GM12878 (cell line): ENCODE results near the gene SCGB2B2. TPM values are rescaled to one million over a fixed set of nuclear protein-coding genes. Genes with fewer than 3 reads are reported as not detected.

ENCODE experiments used
- ATAC-seq: fragments of 200-7000 bp; cut with Tn5 transposase; 3 replicates; pipeline ENCODE4 v1.9.1; 2020; ENCODE audit warnings: mild to moderate bottlenecking, moderate library complexity
- BruUV-seq: library from RNA; stranded (reverse); fragments of 400-500 nt; replicated peaks from 2 replicates; lab custom pipeline; 2021; lab: Mats Ljungman, UMichigan
- CTCF ChIA-PET: fragments of 300-600 bp; sonication (Branson Sonifier 250); formaldehyde crosslinking; extraction: SDS; loops from one replicate; lab custom pipeline; 2021; ENCODE audit warnings: inconsistent platforms; lab: Yijun Ruan, JAX
- POLR2A ChIA-PET: fragments of 350-600 bp; formaldehyde crosslinking; extraction: SDS; loops from one replicate; lab custom pipeline; 2021; ENCODE audit warnings: inconsistent platforms; lab: Charles Lee
- RAD21 ChIA-PET: fragments of 300-600 bp; sonication (Branson Sonifier 250); formaldehyde crosslinking; loops from one replicate; lab custom pipeline; 2023; ENCODE audit warnings: antibody characterized with exemption; ENCODE audit not compliant: unreplicated experiment; lab: Charles Lee
- SMC1A ChIA-PET: fragments of 300-600 bp; sonication (Branson Sonifier 250); formaldehyde crosslinking; loops from one replicate; lab custom pipeline; 2023; ENCODE audit not compliant: unreplicated experiment, uncharacterized antibody; lab: Charles Lee
- DNase-seq: peaks from one replicate; pipeline ENCODE4 v3.0.0-alpha.2; 2011; ENCODE audit warnings: low read depth, low spot score
- FAIRE-seq: peaks from 3 replicates; lab custom pipeline; 2011; peaks lifted over from hg19 to GRCh38; lab: Jason Lieb, UNC
- H2AFZ ChIP-seq: 2 replicates; pipeline ENCODE4 v1.6.0; 2011; ENCODE audit warnings: low read depth, low read length, control low read depth; ENCODE audit not compliant: control insufficient read depth
- H3K27ac ChIP-seq: 2 replicates; pipeline ENCODE4 v1.5.1; 2011; ENCODE audit warnings: control low read depth; ENCODE audit not compliant: control insufficient read depth, insufficient read depth
- H3K27me3 ChIP-seq, 2 experiments: replicated peaks in 1 of 2; 2 replicates each; pipeline versions ENCODE4 v1.6.0 to v1.6.1; 2011; ENCODE audit warnings: low read length in 1 of 2; ENCODE audit not compliant: control insufficient read depth in 2 of 2, insufficient read depth in 2 of 2
- H3K36me3 ChIP-seq, 2 experiments: 2 replicates each; pipeline ENCODE4 v1.5.1; 2011; ENCODE audit warnings: low read length in 1 of 2; ENCODE audit not compliant: control insufficient read depth in 2 of 2, insufficient read depth in 2 of 2
- H3K4me1 ChIP-seq: 2 replicates; pipeline ENCODE4 v1.6.1; 2011; ENCODE audit warnings: mild to moderate bottlenecking, low read length, moderate library complexity, mixed read lengths; ENCODE audit not compliant: control insufficient read depth, insufficient read depth
- H3K4me2 ChIP-seq: 2 replicates; pipeline ENCODE4 v1.6.0; 2011; ENCODE audit warnings: control low read depth; ENCODE audit not compliant: control insufficient read depth, insufficient read depth
- H3K4me3 ChIP-seq: fragments of 200-600 bp; sonication (generic); 2 replicates; pipeline ENCODE4 v1.5.1; 2016
- H3K79me2 ChIP-seq: 2 replicates; pipeline ENCODE4 v1.6.0; 2011; ENCODE audit warnings: low read length; ENCODE audit not compliant: control insufficient read depth, insufficient read depth
- H3K9ac ChIP-seq: 2 replicates; pipeline ENCODE4 v1.8.0; 2011; ENCODE audit warnings: low read length, control low read depth, mixed read lengths; ENCODE audit not compliant: control insufficient read depth, insufficient read depth
- H3K9me3 ChIP-seq: replicated peaks from 3 replicates; pipeline ENCODE4 v1.5.1; 2011; ENCODE audit warnings: mild to moderate bottlenecking, low read length; ENCODE audit not compliant: control insufficient read depth, insufficient read depth
- H4K20me1 ChIP-seq: 2 replicates; pipeline ENCODE4 v1.6.0; 2011; ENCODE audit not compliant: control insufficient read depth, insufficient read depth
- ATF7 ChIP-seq: fragments of 450-650 bp; IDR thresholded peaks from 2 replicates; pipeline ENCODE4 v1.6.1; 2016; ENCODE audit warnings: low read depth, mild to moderate bottlenecking
- CBFB ChIP-seq: IDR thresholded peaks from 2 replicates; pipeline ENCODE4 v1.6.1; 2016; ENCODE audit warnings: antibody characterized with exemption, low read depth
- ETV6 ChIP-seq, 2 experiments: fragments of 450-650 bp in 1 of 2; IDR thresholded peaks in 1 of 2; conservative IDR thresholded peaks in 1 of 2; 2 replicates each; pipeline ENCODE4 v1.6.1; 2014; ENCODE audit warnings: antibody characterized with exemption in 1 of 2, borderline replicate concordance in 1 of 2, low read depth in 1 of 2, mild to moderate bottlenecking in 1 of 2, moderate library complexity in 1 of 2
- MTA2 ChIP-seq: fragments of 450-650 bp; IDR thresholded peaks from 2 replicates; pipeline ENCODE4 v1.6.1; 2016; ENCODE audit warnings: low read depth, mild to moderate bottlenecking, moderate library complexity
- MTA3 ChIP-seq: IDR thresholded peaks from 2 replicates; pipeline ENCODE4 v1.6.1; 2012; ENCODE audit warnings: low read length, inconsistent platforms, borderline replicate concordance
- RAD21 ChIP-seq: IDR thresholded peaks from 2 replicates; pipeline ENCODE4 v1.6.1; 2011; ENCODE audit warnings: mild to moderate bottlenecking, low read depth, low read length, moderate library complexity; ENCODE audit not compliant: insufficient read depth
- RBBP5 ChIP-seq: fragments of 200-600 bp; sonication (generic); conservative IDR thresholded peaks from 2 replicates; pipeline ENCODE4 v1.6.1; 2016
- SREBF1 ChIP-seq: IDR thresholded peaks from 2 replicates; pipeline ENCODE4 v1.6.1; 2012; ENCODE audit warnings: mild to moderate bottlenecking, low read length
- ZNF207 ChIP-seq: fragments of 450-650 bp; IDR thresholded peaks from 2 replicates; pipeline ENCODE4 v1.6.1; 2014; ENCODE audit warnings: antibody characterized with exemption, mild to moderate bottlenecking, borderline replicate concordance
- ZNF622 ChIP-seq: fragments of 450-650 bp; IDR thresholded peaks from 2 replicates; pipeline ENCODE4 v1.6.1; 2017; ENCODE audit warnings: mild to moderate bottlenecking, inconsistent platforms
- WGBS: methylation state at CpG from one replicate; pipeline ENCODE4 v1.1.6; 2016; ENCODE audit warnings: low lambda C conversion rate; ENCODE audit not compliant: insufficient replicate concordance, insufficient coverage; ENCODE audit errors: missing lambda C conversion rate; 5-methylcytosine and 5-hydroxymethylcytosine counted together
- in situ Hi-C: fragments of 300-500 bp; cut with MboI; formaldehyde crosslinking; loops from 9 replicates; pipeline ENCODE4 v1.14.3; 2018; ENCODE audit warnings: mixed read lengths
- intact Hi-C: fragments of 100-400 bp; cut with micrococcal nuclease; formaldehyde crosslinking; loops from one replicate; pipeline ENCODE4 v1.14.2; 2022; ENCODE audit not compliant: unreplicated experiment
- polyA plus RNA-seq, 11 experiments: library from polyadenylated mRNA; depleted of rRNA in 4 of 11; unstranded in 6 of 11; stranded (reverse) in 5 of 11; fragments of >200 nt; fragmentation: Nextera tagmentation in 4 of 11; fragmentation: Illumina TruSeq in 1 of 11; extraction: Ambion mirVana in 4 of 11; extraction: Trizol in 1 of 11; gene quantifications; 1 replicate in 1 of 11; 2 replicates in 10 of 11; pipeline versions ENCODE4 v1.2.1 to v1.2.3, GENCODE V29; 2011 to 2016; ENCODE audit warnings: inconsistent platforms in 2 of 11, missing spikeins in 2 of 11, low read depth in 1 of 11
- total RNA-seq, 4 experiments: library from RNA; depleted of rRNA in 3 of 4; stranded (reverse); fragments of >200 nt in 3 of 4; fragmentation: Illumina TruSeq in 1 of 4; extraction: Trizol in 1 of 4; gene quantifications; 2 replicates each; pipeline versions ENCODE4 v1.2.1 to v1.2.3, GENCODE V29; 2013 to 2021
- TF ChIP-seq, protein P1 (sequence below): fragments of 150-350 bp; IDR thresholded peaks from 2 replicates; pipeline ENCODE4 v1.6.1; 2014; ENCODE audit warnings: mild to moderate bottlenecking, low read depth, low read length

The SCGB2B2 gene
- total and polyA plus RNA-seq, 10 of the 15 experiments (the other 5 are each of a cell fraction or from before 2014, with no cell fraction given), result 0.06 to 0.35 (median 0.21) TPM; not detected in 6

DNA sequence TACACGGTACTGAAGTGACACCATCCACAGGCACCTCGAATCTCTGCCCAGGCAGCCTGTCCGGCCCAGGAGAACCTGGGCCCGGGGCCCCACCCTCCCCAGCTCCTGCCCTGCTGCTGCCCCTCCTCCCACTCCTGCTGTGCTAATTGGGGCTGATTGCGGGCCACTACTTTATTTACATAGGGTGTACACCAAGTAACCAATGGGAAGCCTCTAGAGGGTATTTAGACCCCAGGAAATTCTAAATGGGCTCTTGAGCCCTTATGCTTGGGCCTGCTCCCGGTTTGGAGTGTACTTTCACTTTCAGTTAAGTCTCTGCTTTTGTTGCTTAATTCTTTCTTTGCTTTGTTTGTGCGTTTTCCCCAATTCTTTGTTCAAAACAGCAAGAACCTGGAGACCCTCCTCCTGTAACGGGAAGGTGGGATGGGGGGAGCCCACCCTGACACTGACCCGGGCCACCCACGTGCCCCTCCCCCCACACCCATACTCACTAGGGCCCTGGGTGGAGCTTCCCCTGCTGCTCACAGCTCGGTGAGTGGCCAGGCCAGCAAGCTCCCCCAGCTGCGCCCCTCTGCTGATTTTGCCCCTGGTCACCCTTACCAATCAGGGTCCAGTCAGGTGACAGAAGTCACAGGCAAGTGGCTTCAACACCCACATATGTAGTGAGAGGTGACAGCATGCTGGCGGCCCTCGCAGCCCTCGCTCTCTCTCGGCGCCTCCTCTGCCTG is 9.4 kb downstream of the SCGB2B2 start (continued):
- TF ChIP-seq MTA2, result no peak
- TF ChIP-seq, all 136 proteins: peak for 0

DNA sequence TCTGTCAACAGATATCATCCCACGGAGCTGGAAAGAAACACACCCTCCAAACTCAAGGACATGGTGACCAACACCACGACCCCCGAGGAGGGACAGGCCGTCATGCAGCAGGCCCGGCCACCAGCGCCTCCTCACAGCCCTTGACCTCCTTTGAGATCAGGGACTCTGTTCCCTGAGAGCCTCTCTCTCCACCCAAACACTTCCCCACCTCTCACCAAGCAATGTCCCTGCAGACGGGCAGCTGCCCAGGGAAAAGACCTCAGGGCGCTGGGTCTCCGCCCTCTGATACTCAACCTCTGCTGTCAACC is 10.0 kb downstream of the SCGB2B2 start:
- SMC1A ChIA-PET, result no interaction called here
- no peaks in the 10 kb centered on the region for H3K4me1 ChIP-seq
- FAIRE-seq (no peak), ATAC-seq (no peak), DNase-seq (no peak)
- no peaks in the 10 kb centered on the region for H3K79me2 ChIP-seq
- no peak overlapping the region for H3K9ac ChIP-seq
- H3K27me3 ChIP-seq, result no peaks in the 10 kb centered on the region
- 58% methylated on average over 8 of the region's 9 CpGs for WGBS
- no TSS peak for BruUV-seq
- CTCF ChIA-PET, result no interaction called here
- POLR2A ChIA-PET, result no interaction called here
- H3K4me2 ChIP-seq, result no peak overlapping the region
- intact Hi-C loops, result no loop called here
- RAD21 ChIA-PET, result no interaction called here
- no peaks in the 10 kb centered on the region; the same call in 2 of the 3 replicates for H3K9me3 ChIP-seq
- no peaks in the 10 kb centered on the region for H3K36me3 ChIP-seq
- in situ Hi-C loops, result no loop called here
- TF ChIP-seq CBFB (no peak), ETV6 (conservative IDR thresholded peaks at IDR 0.05 in 1 of 2, IDR thresholded peaks at IDR 0.05 in 1 of 2; ENCODE audit: borderline replicate concordance in 1 of 2, low read depth in 1 of 2) (no peak), RAD21 (no peak), SREBF1 (no peak), ZNF207 (no peak), ZNF622 (no peak), MTA3 (no peak), RBBP5 (no peak), ATF7 (no peak)
- TF ChIP-seq, protein P1, sequence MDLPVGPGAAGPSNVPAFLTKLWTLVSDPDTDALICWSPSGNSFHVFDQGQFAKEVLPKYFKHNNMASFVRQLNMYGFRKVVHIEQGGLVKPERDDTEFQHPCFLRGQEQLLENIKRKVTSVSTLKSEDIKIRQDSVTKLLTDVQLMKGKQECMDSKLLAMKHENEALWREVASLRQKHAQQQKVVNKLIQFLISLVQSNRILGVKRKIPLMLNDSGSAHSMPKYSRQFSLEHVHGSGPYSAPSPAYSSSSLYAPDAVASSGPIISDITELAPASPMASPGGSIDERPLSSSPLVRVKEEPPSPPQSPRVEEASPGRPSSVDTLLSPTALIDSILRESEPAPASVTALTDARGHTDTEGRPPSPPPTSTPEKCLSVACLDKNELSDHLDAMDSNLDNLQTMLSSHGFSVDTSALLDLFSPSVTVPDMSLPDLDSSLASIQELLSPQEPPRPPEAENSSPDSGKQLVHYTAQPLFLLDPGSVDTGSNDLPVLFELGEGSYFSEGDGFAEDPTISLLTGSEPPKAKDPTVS, result no peak
- H3K27ac ChIP-seq, result no peak overlapping the region
- H3K4me3 ChIP-seq, result no peak overlapping the region
- no peaks in the 10 kb centered on the region for H4K20me1 ChIP-seq
- H2AFZ ChIP-seq, result no peak overlapping the region
